SHP77 treated with DMSO at 0.1 percent for 48 hours (cell line): ENCODE data around the gene ANKS1A.
A peak's percentile ranks its signal among the peaks of the same experiment; 100 is the strongest.
"Not testable (repeated sequence)": the region's sequence is repeated elsewhere in the genome, so short reads cannot be mapped to it uniquely, and the experiment has no call there.

ENCODE experiments used
- DNase-seq: peaks from one replicate; lab custom pipeline; 2025; lab: John Stamatoyannopoulos, UW

ANKS1A gene

GRCh38 chr6:34961082-34961481, 72.0 kb downstream of the ANKS1A start:
- DNase-seq, result no peak

GRCh38 chr6:34961574-34961973, 72.5 kb downstream of the ANKS1A start:
- DNase-seq, result no peak

- no peak for DNase-seq
Measured at GRCh38 chr6:34964564-34964963, 75.5 kb downstream of the ANKS1A start.

- DNase-seq, result no peak
Measured at GRCh38 chr6:34967461-34967860, 78.4 kb downstream of the ANKS1A start.

- DNase-seq, result no peak
Measured at GRCh38 chr6:34969662-34970265, 80.7 kb downstream of the ANKS1A start.

DNA sequence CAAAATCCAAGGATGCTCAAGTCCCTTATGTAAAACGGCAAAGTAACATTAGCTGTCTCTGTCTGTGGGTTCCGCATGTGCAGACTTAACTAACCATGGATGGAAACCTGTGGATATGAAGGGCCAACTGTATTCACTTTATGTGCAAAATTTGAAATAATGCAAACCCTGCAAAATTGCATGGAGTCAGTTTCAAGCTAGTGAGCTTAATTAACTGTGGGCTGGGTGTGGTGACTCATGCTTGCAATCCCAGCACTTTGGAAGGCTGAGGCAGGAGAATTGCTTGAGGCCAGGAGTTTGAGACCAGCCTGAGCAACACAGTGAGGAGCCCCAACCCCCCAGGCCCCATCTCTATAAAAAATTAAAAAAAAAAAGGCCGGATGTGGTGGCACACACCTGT, 81.4 kb downstream of the ANKS1A start:
- DNase-seq, result no peak

DNA sequence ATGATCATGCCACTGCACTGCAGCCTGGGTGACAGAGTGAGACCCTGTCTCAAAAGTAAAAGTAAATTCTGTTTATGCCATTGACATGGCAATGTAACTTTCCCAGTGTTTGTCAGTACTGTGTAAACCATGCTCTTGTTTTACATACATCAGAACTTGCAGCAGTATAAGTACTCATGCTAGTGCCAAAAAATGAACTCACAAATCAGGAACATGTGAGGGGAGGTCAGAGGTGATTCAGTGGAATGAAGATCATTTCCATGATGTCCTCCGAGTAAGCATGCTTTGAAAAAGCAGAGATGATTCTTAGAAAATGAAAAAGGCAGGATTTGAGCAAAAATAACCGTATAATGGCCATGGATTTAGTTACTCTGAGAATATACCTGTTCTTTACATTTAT, 81.9 kb downstream of the ANKS1A start:
- no peak for DNase-seq

- no peak for DNase-seq
Measured at GRCh38 chr6:34973547-34974248, 84.6 kb downstream of the ANKS1A start.

DNA sequence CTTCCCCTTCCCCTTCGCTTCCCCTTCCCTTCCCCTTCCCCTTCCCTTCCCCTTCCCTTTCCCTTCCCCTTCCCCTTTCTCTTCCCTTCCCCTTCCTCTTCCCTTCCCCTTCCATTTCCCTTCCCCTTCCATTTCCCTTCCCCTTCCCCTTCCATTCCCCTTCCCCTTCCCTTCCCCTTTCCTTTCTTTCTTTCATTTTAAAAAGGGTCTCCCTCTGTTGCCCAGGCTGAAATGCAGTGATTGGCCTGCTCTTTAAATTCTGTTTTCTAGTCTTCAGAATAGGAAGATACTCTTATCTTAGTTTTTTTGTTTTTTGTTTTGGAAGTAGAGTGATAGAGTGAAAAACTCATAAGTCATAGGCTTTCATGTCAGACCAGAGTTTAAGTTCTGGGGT, 85.2 kb downstream of the ANKS1A start:
- no peak for DNase-seq

GRCh38 chr6:34976239-34976638, 87.2 kb downstream of the ANKS1A start:
- no peak for DNase-seq

DNA sequence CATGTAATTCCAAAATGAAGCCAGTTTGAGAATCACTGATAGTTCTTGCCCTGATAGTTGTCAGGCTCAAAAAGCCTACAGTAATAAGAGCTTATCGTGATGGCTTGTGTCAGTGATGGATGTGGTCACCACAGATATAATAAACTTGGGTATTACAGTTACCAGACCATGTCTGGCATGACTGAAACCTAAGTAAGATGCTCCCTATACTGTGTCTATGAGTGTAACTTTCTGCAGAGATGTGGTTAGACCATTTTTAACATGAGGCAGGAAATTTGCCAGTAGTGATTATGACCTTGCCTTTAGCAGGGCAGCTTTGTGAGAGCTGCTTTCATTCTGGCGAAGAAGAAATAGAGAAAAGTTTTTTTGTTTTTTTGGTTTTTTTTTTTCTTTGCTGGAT, 90.2 kb downstream of the ANKS1A start:
- DNase-seq, result no peak

- no peak for DNase-seq
Measured at GRCh38 chr6:34979994-34980393, 90.9 kb downstream of the ANKS1A start.

DNA sequence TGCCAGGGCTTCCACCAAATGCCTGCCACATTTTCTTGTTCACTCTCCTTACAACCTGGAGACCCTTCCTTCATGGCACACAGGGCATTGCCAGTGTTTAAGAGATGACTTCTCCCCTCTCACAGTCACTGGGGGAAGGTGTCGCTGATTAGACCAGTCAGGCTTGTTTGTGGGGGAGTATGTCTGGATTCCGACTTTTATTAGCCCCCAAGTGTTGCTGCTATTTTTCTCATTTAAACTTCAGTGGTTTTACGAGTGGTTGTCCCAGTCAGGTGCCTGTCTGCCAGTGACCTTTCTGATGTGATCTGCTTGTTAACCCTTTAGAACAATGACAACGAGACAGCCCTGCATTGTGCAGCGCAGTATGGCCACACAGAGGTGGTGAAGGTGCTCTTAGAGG, 92.3 kb downstream of the ANKS1A start:
- DNase-seq, result no peak

- DNase-seq, result no peak
Measured at GRCh38 chr6:34981951-34982350, 92.9 kb downstream of the ANKS1A start.

DNA sequence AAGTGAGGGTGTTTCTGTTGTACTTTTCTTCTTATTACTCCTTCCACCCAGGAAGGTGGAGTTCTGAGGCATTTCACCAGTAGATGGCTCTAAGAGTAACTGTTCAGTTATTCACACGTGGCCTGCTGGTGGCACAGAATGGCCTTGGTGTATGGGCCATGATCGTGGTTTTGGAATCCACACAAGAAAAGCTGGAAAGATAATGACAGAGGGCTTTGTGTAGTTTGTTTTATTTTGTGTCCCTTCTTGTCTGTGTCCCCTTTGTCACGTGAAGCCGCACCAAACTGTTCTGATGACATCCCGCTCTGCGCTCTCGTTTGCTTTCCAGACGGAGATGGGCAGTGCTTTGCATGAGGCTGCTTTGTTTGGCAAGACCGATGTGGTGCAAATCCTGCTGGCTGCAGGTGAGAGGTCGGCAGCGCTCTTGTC, 93.4 kb downstream of the ANKS1A start:
- no peak for DNase-seq

GRCh38 chr6:34984416-34984815, 95.4 kb downstream of the ANKS1A start:
- no peak for DNase-seq

DNA sequence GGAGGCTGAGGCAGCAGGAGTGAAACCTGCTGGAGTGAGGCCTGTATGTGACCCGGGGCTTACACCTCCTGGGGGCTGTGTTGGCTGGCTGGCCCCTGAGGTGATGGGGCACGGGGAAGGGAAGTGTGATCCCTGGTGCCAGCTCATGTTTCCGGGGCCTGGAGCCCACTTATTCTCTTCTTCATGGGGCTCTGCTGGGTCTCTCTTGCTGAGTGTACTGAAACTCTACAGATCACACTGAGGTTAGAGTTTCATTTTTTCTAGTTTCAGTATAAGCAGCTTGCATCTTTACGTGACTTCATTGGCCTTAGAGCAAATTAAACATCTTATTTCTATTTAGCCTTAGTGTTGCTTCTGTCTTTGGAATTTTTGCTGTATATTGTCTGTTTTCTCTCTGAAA, 96.2 kb downstream of the ANKS1A start:
- DNase-seq, result no peak

GRCh38 chr6:34986845-34987246, 97.8 kb downstream of the ANKS1A start:
- peak; percentile 38 for DNase-seq

- no peak for DNase-seq
Measured at GRCh38 chr6:34987506-34987905, 98.5 kb downstream of the ANKS1A start.

- no peak for DNase-seq
Measured at GRCh38 chr6:34990971-34991560, 102.0 kb downstream of the ANKS1A start.

DNA sequence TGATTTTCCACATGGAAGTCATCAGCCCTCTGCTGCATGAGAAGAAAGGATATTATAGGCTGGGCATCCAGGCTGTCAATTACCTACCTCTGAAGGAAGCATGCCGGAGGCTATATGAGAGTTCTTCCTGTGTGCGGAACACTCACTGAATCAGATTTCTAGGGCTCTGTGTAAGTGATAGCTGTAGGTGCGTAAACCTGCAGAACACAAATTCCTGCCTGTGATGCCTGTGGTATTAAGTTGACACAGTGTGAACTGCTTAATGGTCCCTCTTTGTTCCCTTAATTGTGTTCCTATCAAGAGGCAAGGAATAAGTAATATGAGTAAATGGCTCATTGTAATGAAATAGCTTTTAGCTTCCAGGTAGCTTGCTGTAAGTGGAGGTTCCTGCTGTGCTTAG, 103.3 kb downstream of the ANKS1A start:
- no peak for DNase-seq

GRCh38 chr6:34993213-34993612, 104.2 kb downstream of the ANKS1A start:
- no peak for DNase-seq

GRCh38 chr6:34994693-34995092, 105.6 kb downstream of the ANKS1A start:
- no peak for DNase-seq

GRCh38 chr6:34998417-34998816, 109.4 kb downstream of the ANKS1A start:
- not testable (repeated sequence) for DNase-seq
